RPMI7951 (cell line): ENCODE measurements around the gene GABRB1. TPM values are rescaled to one million over a fixed set of nuclear protein-coding genes. Genes with fewer than 3 reads are reported as not detected.

Experiments
- DNase-seq: peaks from one replicate; pipeline ENCODE4 v3.0.0-alpha.2; 2012; ENCODE audit warnings: low read depth
- total RNA-seq: library from RNA; depleted of rRNA; stranded (reverse); fragments of >200 nt; shearing (Covaris generic); gene quantifications from 2 replicates; pipeline ENCODE4 v1.2.3, GENCODE V29; 2014; rRNA removed

Gene GABRB1
- not detected in 2 replicates for total RNA-seq

DNA sequence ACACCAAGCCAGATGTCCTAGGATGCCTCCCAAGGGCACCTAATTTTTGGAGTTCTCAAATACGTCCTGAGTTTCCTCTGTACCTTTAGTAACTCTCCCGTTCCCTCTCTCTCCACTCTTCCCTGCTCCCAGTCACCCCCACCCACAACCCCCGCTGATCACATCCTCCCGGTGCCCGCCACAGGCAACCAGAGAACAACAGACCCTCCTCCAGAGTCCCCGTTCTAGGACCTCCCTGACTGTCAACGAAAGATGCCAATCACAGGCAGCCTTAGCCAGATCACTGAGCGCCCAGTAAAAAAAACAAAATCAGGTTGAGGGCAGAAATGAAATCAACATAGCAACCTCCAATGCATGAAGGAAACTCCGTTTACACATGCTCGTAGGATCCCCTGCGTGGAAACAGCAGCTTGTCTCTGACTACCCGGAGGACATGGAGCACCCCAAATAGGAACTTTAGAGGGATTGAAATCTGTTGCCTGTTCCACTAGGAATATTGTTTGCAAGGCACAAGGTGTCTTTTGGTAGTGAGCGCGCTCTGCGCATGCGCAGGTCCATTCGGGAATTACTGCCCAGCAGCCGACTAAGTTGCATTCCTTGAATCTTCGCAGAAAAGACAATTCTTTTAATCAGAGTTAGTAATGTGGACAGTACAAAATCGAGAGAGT lies at the start of gene GABRB1:
Gene GABRB1 (plus strand): TSS at position 557 of the 668 bp plus-strand sequence.
- no peak for DNase-seq

DNA sequence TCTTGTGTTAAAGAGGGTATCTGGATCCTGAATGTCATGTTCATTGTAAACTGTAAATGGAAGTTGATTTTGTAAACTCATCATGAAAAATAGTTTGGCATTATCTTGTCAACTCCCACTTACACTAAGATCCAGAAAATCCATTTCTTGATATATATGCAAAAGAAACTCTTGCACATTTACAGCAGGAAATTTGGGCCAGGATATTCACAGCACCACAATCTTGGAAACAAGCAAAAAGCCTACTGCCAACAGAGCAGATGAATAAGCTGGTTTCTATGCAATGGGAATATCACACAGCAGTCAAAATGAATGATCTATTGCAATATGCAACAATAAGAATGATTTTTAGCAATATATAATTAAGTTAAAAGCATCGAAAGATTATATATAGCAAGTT lies 46.6 kb upstream of the GABRB1 start:
- no peak for DNase-seq

DNA sequence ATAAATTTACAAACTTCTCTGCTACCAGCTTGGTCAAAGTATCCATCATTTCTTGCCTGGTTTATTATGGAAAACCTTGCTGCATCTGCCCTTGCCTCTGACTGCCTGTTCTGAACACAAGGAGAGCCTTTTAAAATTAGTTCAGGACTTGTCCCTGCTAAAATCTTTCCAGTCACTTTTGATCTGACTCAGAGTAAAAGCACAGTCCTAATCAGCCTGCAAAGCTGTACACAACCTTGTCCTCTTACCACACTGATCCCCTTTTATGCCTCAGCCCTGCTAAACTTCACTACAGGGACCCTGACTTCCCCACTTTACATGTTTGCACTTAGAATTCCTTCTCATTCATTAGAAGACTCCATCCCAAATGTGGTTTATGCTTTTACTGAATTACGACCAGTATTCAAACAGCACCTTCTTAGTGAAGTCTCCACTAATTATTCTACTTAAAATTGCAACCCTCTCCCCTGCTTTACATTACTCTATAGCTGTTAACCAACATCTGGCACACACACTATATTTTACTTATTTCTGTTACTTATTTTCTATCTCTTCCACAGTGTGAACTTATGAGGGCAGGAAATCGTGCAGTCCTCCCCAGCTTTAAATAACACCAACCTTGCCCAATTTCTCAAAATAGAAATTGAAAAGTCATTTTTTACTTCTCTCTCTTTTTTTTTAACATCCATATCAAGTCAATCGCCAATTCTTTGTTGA lies 44.3 kb upstream of the GABRB1 start:
- DNase-seq = no peak

DNA sequence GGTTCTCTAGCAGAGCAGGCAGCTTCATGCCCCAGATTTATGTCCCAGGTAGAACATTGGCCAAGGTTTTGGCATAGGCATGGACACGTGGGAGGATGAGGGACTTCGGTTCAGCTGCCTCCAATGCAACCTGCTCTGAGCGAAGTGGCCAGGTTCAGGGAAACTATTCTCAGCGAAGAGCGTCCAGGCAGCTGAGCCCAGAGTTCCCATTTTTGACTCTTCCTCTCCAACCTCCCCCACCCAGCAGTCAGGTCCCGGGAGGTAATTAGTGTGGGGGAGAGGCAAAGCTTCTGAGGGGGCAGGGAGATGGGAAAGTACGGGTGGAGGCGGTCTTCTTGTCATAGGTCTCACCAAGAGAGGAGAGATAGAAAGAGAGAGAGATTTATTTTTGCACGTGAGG lies 39.0 kb upstream of the GABRB1 start:
- DNase-seq = no peak

DNA sequence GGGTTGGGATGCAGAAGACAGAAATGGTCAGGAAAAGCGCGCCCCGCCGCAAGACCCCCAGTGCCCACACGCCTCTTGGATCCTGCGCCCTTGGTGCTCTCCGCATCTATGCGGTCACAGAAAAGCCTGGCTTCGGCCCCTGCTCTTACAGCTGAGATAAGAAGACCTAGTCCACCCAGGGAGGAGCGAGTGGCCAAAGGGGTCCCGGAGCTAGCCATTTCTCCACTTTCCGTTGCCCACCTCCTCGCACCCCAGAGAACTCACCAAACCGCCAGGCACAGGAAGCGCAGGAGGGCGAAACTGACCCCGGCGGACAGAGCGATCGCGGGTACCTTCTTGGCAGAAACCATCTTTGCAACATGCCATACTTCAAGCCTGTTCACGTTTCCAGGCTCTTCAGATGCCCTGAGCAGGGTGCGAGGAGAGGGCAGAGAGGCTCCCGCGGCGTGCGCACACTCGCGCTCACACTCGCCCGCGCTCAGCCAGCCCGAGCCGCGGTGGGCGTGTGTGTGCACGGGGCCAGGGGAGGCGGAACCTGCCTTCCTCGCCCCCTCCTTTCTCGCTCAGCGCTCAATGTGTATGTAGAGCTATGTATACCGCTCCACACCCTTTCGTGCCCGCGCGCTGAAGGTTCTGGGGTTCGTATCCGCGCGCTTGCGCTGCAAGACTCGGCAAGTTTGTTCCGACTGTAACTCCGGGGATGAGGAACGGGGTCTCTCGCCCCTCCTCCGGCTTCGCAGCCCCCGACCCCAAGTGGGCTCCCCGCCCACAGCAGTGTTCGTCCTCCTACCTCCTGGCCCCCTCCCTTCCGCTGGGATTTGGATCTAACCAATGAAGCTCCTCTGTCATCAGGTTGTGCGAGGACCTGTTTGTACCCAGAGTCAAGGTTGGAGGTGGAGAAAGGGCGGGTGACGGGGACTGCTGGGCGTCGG lies 38.0 kb upstream of the GABRB1 start, which contains the start of gene GABRA4:
Gene GABRA4 (minus strand): TSS at position 507 of the 932 bp plus-strand sequence. CDS start 157 bp downstream, at position 350.
- DNase-seq = no peak

DNA sequence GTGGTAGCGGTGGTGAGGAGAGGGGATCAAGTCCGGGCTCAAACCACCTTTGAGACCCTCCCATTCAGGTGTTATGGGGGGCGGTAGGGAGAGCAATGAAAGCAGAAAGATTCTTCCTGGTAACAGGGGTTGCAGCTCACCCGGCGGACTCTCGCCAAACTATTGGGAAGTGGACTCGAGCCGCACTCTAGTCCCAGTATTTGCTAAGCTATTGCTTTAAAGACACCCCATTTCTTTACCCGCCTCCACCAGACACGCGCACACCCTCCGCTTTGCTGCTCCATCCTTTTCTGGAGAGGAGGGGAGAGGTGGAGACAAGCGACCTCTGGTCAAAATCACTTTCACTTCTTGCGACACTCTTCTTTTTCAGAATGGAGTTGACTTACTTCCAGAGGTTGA lies 37.4 kb upstream of the GABRB1 start:
- DNase-seq = no peak

DNA sequence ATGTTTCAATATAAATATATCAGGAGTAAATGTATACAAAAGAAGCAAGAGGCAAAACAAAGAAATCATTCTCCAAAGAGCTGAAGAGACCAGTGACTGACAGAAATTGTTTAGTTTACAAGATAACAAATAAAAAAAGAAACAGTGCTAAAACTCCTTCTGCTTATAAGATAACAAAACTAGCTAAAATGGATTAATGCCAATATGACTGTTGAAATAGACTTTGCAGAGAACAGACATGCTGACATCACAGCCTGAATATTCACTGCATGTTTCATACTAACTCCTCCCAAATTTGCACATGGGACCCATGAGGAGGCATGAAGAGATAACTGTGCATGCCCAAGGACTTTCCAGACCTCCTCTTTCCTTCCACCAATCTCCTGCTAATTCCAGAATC lies 31.8 kb upstream of the GABRB1 start:
- DNase-seq = no peak

DNA sequence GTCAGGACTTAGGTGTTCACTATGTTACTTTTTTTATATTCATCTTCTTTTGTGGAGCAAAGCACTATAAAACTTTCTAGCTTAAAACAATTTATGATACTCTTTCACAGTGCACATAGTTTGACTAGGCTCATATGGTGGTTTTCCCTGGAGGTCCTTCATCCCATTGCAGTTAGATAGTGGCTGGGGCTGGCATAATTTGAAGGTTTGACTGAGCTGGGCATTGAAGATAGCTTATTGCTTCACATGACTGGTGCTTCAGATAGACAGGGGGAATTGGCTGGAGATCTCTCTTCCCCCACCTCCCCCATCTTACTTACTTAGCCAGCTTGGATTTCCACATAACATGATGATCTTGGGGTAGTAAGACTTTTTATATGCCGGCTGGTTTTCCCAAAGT lies 31.0 kb upstream of the GABRB1 start:
- DNase-seq = no peak

DNA sequence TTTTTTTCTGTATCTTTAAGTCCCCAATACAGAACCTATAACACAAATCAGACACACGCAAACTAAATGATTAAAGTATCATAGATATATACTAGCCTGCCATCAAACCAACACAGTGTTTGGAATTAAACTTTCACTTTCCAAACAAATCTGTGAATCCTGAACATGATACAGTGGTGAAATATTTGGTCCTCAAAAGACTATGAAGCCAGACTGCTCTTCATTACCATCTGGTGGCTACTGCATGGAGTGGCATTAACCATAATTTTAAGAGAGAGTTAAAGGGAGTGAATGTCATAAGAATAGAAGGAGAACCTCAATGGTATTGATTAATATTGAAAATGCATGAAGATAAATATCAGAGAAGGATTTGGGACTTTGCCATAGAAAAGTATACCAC lies 28.8 kb upstream of the GABRB1 start:
- DNase-seq = no peak

DNA sequence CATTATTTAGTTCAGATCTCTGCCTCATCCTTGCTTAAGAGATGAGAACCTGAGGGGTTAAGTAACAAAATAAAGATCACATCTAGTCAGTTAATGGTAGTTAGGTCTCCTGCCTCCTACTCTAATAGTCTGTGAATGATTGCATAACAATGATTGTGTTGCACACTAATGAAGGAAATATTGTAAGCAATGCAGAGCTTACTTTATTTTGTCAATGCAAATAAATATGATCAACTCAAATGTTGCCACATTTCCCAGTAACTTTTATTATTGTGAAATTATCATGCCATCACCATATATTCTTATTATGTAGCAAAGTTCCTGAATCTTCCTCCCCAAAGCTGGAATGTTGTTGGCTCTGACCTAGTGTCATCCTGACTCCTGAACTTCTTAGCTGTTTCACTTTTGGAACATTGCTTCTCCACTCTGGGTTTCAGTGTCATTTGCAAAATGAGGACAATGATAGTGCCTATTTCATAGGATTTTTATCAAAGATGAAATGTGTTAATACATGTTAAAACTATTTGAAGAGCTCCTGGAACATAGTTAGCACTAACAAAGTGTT lies 20.9 kb upstream of the GABRB1 start:
- DNase-seq = no peak

DNA sequence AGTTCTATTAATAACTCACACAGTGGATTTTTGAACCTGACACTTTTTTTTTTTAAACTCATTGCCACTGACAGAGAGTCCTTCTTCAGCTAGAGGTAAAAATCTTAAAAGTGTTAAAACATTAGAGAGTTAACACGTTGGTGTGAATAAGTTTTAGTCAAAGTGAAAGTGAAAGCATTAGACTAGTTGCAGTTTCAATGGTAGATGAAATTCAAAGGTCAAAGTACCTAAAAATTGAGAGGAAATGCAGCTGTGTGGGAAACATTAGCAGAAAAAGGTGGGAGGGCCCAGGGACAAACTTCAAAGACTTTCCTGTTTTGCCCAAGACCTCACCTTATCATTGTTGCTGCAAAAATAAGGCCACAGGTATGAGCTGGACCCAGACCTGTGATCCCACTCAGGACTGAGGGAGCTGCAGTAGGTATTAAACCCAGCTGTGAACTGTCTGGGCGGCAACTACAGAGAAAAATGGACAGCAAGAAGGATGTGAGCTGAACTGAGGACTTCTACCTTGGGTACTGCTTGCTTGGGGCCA lies 20.4 kb upstream of the GABRB1 start:
- DNase-seq = no peak

DNA sequence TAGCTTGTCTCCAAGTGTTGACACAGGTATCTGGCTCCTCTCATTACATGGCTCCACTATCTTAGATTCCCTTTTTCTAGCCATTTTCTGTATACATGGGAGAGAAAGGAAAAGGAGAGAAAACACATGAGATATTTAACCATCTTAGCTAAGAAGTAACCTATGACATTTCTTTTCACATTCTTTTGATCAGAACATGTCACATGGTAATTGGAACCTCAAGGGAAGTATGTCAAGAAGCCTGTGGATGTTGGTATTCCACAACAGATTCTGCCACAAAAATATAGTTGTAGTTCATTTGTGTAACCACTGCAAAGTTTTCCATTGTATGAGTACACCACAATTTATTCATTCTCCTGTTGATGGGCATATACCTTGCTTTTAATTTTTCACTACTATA lies 18.7 kb upstream of the GABRB1 start:
- no peak for DNase-seq

DNA sequence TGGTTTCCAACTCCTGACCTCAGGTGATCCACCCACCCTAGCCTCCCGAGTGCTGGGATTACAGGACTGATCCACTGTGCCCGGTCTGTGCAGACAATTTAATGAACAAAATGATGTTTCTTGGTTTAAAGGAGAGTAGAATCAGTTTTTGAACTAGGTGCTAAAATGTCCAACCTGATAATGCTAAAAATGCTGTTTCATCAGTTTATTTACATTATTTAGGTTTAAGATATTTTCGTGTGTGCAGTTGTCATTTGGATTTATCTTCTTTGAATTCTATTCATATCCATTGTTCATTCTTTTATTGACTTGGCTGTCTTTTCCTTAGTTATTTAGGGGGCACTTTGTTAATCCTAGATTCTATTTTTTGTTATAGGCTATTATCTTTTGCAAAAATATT lies 18.0 kb upstream of the GABRB1 start:
- no peak for DNase-seq

DNA sequence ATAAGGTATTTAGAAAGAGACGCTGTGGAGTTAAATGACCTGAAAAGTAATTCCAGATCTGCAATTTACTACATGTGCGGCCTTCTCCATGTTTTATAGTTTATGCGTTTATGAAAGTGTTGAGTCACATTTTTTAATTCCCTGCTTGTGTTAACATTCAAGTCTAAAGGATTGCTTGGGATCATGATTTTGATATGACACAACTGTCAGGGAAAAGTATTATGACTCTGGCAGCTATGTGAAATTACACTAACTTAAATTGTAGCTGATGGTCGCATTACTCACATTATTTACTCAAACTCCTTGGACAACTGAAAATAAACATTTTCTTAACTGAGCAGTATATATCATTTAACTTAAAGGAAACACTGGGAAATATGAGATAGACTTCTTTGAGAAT lies 14.3 kb upstream of the GABRB1 start:
- DNase-seq = no peak

DNA sequence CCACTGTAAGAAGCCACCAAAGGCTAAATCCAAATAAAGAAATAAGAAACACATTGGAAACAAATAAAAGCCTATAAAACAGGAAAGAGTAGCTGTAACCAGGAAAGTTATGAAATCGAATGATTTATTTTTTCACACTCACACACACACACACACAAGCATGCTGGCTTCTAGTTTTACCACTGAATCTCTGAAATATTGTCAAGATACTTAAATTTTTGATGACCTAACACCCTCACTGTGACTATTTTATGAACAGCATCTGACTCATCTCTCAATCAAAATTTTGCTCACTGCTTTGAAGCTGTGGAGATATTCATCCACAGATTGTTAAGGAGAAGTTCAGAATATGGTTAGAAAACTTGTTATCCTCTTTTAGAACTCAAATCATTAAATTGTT lies 13.9 kb upstream of the GABRB1 start:
- DNase-seq = no peak

DNA sequence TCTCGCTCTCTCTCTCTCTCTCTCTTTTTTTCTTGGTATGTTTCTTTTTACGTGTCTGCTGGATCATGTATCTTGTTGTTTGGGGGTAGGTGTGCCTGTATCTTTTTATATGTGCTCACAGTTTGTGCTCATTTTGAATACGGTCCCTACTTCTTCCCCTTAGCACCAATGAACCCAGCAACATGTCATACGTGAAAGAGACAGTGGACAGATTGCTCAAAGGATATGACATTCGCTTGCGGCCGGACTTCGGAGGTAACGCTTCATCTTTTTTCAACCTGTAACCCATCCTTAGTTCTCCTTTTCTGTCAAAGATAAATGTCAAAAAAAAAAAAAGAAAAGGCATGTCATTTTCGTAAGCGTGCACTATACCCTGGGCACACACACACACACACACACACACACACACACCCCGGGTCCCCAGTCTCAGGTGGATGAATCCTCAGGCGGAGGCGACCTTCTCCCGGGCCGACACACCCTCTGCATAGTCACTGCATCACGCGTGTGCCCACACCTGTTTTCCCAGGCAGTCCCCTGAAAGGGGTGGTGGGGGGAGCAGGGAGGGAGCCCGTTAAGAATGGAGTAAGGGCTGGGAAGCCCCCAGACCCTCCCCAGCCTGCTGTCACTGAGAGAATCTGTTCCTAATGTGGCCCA lies 511 bp downstream of the GABRB1 start:
- DNase-seq = no peak

DNA sequence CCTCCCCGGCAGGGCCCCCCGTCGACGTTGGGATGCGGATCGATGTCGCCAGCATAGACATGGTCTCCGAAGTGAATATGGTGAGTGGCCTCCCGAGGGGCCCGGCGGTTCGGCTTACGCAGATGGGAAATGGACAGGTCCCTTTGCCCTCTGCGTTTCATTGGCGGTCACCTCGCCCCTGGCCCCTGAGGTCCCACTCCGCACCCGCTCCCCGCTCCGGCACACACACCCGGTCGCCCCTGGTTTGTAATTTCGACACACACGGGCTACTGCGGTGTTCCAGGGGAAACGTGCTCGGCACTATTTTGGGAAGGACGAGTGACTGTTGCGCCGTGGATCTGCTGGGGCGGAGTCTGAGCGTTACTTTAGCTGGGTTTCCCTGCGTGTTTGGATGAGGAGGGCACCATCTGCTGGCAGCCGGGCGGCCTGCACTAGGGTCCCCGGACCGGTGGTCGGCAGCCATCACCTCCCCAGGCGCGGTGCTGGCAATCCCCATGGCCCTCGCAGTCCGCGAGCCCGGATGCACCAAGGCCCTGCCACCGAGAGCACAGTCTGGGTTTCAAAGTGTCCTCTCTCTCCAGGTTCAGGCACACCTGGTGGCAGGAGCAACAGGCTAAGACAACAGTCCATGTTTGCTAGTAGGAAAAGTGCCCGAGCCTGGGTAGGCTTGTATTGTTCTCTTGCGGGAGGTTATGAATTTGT lies 1.2 kb downstream of the GABRB1 start:
- no peak for DNase-seq

DNA sequence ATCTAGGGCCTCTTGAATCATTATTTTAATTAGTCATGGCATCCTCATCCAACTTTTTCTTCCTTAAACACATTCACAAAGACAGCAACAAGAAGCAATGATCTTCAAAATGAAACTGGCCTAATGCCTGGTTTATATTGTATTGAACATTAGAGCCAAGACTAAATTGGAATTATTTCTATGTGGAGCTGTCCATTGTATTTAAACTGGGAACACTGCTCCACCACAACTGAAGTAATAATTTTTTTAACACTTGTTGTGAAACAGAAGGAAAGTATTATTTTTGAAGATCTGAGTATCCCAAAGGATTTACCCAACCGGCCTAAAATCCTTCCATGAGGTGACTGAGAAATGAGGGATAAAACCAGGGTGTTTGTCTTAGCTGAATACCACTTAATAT lies 6.9 kb downstream of the GABRB1 start:
- DNase-seq = no peak

DNA sequence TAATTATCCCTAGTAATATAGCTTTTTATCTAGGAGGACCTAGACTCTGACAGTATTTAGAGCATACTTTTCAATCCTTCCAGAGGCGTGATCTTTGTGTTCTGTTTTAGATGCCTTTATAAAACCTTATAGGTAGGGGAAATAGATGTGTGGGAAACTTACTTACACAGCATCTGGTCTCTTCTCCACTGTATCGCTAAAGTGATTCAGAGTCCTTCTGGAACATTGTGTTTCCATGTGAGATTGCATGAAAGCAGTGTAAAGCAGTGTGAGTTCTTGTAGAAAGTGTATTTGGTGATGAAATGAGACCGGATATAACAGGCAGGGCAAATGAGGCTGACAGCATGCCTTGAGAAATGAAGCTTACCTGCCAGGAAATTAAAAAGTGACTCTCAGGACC lies 9.5 kb downstream of the GABRB1 start:
- DNase-seq = no peak

DNA sequence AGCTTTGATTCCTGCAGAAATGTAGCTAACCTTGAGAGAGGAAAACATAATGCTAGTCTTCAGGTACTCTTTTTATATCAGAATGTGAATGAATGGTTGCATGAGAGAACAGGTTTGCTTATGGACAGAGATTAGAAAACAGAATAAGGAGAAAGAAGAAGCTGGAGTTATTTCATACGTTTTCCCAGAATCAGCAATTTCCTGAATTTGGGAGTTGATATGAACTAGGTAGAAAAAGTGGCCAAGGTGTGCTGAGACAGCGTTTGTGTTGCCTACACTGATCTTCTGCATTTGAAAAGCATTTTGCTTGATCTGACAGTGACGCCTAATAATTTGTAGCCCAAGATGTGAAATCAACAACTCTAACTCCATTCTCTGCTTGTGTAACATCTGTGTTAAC lies 12.5 kb downstream of the GABRB1 start:
- DNase-seq = no peak

DNA sequence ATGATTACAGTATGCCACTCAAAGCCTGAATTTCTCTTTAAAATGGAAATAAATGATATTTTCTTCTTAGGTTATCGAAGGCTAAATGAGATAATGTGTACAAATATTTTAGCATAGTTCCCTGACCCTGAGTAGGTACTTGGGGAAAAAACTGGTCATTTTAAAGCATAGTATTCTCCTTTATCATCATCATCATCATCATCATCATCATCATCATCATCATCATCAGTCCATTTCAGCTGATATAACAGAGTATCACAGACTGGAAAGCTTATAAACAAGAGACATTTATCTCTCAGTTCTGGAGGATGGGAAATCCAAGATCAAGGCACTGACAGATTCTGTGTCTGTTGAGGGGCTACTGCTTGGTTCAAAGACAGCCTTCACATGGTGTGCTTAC lies 13.9 kb downstream of the GABRB1 start:
- DNase-seq = no peak
